Daoy (cell line): ENCODE measurements around the gene HOXA13. TPM values are rescaled to one million over a fixed set of nuclear protein-coding genes. Genes with fewer than 3 reads are reported as not detected.

Source experiments
- DNase-seq: peaks from one replicate; pipeline ENCODE4 v3.0.0-alpha.2; 2015; ENCODE audit warnings: low read depth
- total RNA-seq: library from RNA; depleted of rRNA; stranded (reverse); fragments of >200 nt; shearing (Covaris generic); gene quantifications from 2 replicates; pipeline ENCODE4 v1.2.3, GENCODE V29; 2014; rRNA removed

Gene HOXA13
- total RNA-seq, 1 experiment from 2014 or later = 0.86 TPM

GRCh38 chr7:27148031-27148755, 51.7 kb downstream of the HOXA13 start:
- no peak for DNase-seq

- DNase-seq = no peak
Observed at GRCh38 chr7:27147199-27148030, 52.5 kb downstream of the HOXA13 start, which contains the start of gene HOXA6. HOXA6 (minus strand) TSS chr7:27147774; CDS start chr7:27147749, 25 bp downstream.

DNA sequence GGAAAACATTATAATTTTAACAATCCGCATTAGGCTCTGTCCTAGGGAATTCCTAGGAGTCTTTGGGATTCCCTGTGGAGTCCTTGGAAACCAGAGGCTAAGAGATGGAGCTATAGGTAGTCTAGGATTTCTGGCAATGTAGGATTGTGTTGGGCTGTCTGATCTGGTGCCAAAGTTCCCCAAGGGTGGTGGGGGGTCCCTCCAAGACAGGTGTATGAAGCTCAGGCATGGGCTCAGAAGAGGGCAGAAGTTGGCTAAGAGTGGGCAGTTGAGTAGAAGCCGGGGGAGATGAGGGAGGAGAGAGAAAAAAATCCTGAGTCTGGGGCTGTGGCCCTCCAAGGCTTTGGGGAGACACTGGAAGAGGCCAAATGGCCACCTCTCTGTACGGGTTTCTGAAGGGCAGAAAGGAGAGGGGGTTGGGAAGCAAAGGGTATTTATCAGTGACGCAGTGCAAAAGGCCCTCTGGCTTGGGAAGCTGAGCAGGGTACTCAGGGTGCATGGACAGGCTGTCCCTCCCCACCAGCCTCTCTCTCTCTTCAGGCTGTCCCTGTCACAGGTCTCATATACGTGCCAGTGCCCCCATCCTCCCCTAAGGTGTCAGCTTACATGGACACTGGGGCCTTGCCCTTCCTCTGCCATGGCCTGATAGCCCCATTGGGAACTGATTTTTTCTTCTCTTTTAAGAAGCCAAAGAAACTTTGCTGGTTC, 53.2 kb downstream of the HOXA13 start:
- no peak for DNase-seq

GRCh38 chr7:27145914-27146412, 53.9 kb downstream of the HOXA13 start:
- DNase-seq = no peak

DNA sequence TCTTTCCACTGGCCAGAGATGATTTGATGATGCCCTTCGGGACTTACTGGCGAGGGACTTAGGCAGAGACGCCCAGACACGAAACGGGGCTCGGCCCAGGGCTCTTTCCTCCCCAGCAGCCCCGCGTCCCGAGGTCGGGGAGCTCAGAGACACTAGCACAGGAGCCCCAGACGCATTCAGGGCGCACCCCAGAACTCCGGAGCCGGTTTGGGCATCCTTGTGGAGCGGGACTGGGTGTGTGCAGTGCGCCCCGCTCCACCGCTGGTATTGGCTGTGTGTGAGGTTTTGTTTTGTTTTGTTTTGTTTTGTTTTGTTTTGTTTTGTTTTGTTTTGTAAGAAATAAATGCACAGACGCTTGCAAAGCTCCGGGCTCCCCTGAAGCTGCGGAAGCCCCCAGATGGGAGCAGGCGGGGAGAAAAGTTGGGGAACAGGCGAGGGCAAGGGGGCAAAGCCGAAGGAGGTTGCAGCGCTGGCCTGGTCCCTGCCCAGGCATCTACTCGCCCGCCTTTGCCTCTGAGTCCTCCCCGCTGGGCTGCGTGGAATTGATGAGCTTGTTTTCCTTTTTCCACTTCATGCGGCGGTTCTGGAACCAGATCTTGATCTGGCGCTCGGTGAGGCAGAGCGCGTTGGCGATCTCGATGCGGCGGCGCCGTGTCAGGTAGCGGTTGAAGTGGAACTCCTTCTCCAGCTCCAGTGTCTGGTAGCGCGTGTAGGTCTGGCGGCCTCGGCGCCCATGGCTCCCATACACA, 54.6 kb downstream of the HOXA13 start:
- no peak for DNase-seq

DNA sequence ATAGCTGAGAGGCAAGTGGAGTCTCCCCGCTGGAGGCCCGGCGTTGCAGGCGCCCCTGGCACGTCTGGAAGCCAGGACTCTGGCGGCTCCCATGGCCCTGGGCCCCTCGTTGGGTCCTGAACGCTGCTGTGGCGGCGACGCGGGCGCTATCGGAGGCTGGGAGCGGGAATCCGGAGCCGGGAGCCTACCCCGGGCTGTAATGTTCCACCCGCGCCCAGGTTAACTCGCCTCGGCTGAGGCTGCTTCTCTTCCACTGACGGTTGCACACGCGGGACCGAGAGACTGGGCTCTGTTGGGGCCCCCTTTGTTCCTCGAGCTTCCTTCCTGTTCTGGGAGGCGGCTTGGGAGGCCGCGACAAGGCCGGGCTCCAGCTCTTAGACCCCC, 55.1 kb downstream of the HOXA13 start:
- DNase-seq = no peak

Other genes starting within 250 kb of the HOXA13 start
- gene HOXA1, start 104.1 kb downstream of the HOXA13 start, total RNA-seq = 5.5 and 6.4 TPM in 2 replicates
- 11.4 and 12.1 TPM in 2 replicates for gene HOXA2, start 97.4 kb downstream of the HOXA13 start, total RNA-seq
- 4.1 and 6.7 TPM in 2 replicates for gene HOXA4, start 69.3 kb downstream of the HOXA13 start, total RNA-seq
- gene HOXA5, start 56.4 kb downstream of the HOXA13 start, total RNA-seq = 22.6 and 41.1 TPM in 2 replicates
- gene HOXA6, start 52.3 kb downstream of the HOXA13 start, total RNA-seq = 0.92 and 4.2 TPM in 2 replicates
- gene HOXA3, start 47.5 kb downstream of the HOXA13 start, total RNA-seq = 12.4 and 16.8 TPM in 2 replicates
- 21.7 and 24.4 TPM in 2 replicates for gene HOXA7, start 43.4 kb downstream of the HOXA13 start, total RNA-seq
- 1.8 TPM in 1 of 2 replicates, not detected in the other for gene HOXA9, start 34.6 kb downstream of the HOXA13 start, total RNA-seq
- gene HOXA10, start 25.8 kb downstream of the HOXA13 start, total RNA-seq = 12.3 and 31.2 TPM in 2 replicates
- 7.7 and 8.2 TPM in 2 replicates for gene HOXA11, start 14.9 kb downstream of the HOXA13 start, total RNA-seq
- gene EVX1, start 42.7 kb upstream of the HOXA13 start, total RNA-seq = not detected in 2 replicates